ENCODE measurements around the gene HOXC9.

The HOXC9 gene

DNA sequence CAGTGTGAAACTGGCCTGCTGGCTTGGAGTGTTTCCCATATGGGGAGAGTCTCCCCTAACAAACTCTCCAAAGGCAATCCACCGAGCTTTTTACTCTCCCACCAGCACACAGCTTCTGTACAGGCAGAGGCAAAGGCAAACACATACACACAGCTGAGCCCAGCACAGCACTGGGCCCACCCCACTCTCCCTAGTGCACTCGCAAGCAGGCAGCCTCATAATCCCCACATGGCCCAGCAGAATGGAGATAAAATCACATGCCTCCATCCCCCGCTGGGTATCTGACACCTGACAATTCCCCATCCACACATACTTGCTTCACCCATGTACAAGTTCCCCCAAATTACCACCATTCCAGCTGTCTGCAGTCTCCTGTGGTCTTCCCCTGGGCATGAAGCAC lies 41.8 kb upstream of the HOXC9 start:
- TF ChIP-seq, protein P1, sequence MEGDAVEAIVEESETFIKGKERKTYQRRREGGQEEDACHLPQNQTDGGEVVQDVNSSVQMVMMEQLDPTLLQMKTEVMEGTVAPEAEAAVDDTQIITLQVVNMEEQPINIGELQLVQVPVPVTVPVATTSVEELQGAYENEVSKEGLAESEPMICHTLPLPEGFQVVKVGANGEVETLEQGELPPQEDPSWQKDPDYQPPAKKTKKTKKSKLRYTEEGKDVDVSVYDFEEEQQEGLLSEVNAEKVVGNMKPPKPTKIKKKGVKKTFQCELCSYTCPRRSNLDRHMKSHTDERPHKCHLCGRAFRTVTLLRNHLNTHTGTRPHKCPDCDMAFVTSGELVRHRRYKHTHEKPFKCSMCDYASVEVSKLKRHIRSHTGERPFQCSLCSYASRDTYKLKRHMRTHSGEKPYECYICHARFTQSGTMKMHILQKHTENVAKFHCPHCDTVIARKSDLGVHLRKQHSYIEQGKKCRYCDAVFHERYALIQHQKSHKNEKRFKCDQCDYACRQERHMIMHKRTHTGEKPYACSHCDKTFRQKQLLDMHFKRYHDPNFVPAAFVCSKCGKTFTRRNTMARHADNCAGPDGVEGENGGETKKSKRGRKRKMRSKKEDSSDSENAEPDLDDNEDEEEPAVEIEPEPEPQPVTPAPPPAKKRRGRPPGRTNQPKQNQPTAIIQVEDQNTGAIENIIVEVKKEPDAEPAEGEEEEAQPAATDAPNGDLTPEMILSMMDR (IDR thresholded peaks at IDR 0.05; ENCODE audit: insufficient read depth, missing control alignments), result no peak
- FAIRE-seq (no peak), DNase-seq (ENCODE audit: insufficient read length, low spot score) (no peak)

DNA sequence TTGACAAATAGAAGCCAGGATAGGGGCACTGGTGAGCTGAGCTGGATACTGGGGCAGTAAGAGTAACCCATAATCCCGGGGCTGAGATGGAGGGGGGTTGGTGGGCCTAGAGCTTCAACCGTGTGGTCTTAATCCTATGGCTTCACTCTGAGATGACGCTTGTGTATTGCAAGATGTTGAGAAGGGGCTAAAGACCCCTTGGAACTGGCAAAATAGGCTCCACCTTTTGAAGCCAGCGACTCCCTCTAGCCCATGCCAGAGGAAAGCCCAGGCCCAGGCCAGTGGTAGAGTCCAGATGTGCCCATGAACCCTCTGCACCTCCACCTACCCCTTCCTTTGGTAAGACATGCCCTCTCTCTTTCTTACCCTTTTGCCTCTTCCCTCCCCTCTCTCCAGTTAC lies 40.6 kb upstream of the HOXC9 start:
- FAIRE-seq, result no peak
- no peak for DNase-seq (ENCODE audit: insufficient read length, low spot score)
- TF ChIP-seq, protein P1 (IDR thresholded peaks at IDR 0.05; ENCODE audit: insufficient read depth, missing control alignments), result no peak

DNA sequence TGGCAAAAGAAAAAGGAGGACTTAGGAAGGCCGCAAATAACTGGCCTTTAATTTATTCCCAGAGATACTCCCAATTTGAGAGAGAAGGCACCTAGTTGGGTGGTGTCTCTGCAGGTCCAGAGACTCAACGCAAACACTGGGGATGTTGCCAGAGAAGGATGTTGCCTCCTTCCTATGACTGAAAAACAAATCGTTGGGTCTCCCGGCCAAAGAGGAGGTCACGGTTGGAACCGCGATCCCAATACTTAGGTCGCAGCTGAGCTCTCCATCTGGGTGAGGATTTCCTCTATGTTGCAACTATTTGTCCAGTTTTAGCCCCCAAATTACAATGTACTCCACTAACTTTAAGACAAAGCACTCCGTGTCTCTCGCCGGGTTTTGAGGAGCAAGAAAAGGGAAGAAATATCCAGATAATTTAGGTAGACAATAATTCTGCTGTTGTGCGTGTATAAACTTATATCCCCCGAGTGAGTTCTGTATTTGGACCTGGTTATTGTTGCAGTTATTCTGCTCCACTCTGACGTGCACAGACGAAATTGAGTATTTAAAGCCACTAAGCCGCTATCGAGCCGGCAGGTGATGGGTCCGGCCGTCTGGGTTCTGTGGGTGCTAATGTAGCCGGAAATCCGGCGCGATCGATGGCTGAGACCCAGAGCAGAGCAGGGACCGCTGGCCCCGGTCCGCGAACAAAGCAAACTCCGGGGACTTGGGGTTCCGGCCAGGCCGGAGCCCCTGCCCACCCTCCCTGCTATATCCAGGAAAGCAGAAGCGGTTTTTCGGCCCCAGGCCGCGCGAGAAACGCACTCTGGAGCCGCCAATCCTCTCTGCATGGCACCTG lies 39.6 kb upstream of the HOXC9 start:
- TF ChIP-seq, protein P1 (IDR thresholded peaks at IDR 0.05; ENCODE audit: insufficient read depth, missing control alignments), result no peak

DNA sequence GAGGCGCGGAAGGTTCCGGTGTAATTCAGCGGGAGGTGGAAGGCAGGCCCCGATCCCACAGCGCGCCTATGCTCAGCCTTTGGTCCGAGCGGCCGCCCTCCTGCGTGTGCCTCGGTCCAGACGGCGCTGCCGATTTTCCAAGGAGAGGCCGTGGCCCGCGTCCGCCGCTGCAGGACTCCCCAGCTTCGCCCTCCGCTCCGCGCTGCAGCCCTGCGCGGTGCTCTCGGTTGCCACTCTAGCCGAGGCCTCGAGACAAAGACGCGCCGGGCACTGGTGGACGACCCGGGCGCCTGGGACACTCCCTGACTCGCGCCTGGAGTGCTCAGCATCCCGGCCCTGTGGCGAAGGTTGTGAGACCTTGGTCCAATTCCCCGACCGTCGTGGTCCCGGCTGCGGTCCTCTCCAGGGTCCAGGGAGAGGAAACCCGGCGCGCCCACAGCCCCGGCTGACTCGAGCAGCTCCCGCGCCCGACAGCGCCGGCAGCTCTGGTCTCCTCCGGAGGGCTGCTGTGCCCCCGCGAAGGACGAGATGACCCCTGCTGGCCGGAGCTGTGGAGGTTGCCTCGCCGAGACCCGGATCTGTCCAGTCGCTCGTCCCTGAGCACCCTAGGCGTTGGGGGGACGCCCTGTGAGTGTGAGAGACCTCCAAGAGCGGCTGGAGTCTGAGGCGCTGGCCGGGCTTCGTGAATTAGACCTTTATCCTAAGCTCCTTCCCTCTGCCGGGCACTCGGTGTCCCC lies 38.8 kb upstream of the HOXC9 start:
- FAIRE-seq (no peak), DNase-seq (ENCODE audit: insufficient read length, low spot score) (no peak)
- TF ChIP-seq, protein P1 (IDR thresholded peaks at IDR 0.05; ENCODE audit: insufficient read depth, missing control alignments), result no peak

More for the DNA sequence above, 39.6 kb upstream of the HOXC9 start:
- no peak for DNase-seq (ENCODE audit: insufficient read length, low spot score)
- FAIRE-seq, result no peak

DNA sequence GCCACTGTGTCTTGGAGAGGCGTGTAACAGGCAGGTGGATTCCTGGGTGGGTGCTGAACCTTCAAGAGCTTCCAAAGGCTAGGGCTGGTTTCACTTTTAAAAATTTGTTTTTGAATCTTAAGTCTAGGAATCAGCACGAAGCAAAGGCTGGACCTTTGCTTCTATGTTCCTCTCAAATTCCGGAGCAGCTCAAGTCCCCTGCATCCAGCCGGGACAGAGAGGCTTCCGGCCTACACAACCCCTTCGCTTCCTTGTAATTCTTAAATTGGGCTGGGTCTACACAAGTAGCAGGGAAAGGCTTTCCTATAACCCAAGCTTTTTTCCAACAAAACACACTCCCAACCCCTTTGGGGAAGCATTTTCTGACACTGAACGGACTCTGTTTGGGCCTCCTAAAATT lies 37.0 kb upstream of the HOXC9 start:
- no peak for FAIRE-seq
- TF ChIP-seq, protein P1 (IDR thresholded peaks at IDR 0.05; ENCODE audit: insufficient read depth, missing control alignments), result no peak
- no peak for DNase-seq (ENCODE audit: insufficient read length, low spot score)

DNA sequence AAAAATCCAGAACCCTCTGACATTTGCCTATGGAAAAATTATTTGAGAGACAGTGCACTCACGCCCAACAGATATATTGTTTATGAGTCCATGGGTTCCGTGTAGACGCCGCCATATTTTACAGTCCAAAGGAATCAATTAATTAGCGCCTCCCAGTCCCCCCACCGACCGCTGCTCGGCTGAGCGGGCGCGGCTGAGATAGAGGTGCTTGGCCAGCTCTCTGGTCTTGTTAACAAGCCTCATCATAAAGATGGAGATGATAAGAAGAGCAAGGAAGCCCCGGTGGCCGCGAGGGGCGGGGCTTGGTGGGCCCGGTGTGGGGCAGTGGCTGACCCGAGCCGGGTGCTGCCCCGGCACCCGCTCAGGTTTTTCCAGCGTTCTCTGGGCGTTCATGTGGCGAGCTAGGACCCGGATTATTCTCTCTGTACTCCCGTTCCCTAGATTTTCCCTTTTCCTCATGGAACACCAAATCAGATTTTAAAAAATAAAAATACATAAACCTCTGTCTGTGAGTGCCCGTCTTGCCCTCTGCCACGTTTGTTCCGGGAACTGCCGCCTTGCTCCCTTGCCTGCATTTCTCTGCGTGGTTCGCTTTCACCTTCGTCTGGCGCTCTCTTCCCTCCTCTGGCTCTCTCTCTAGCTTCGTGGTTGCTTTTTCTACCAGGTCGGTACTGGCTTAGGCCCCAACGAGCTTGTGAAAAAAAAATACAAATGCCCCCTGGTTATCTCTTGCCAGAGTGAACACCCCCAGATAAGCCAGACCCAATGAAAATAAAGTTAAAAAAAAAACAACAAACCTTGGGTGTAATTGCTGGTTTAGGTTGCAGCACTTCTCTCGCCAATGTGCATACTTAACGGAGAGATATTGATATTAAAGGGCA lies 36.3 kb upstream of the HOXC9 start:
- FAIRE-seq (no peak), DNase-seq (ENCODE audit: insufficient read length, low spot score) (no peak)
- TF ChIP-seq, protein P1 (IDR thresholded peaks at IDR 0.05; ENCODE audit: insufficient read depth, missing control alignments), result no peak

Data from D721Med (cell line).